HG03280 (cell line): ENCODE data around the gene ANXA11.
"Not testable (repeated sequence)": the region's sequence is repeated elsewhere in the genome, so short reads cannot be mapped to it uniquely, and the experiment has no call there.

Experiments
- ATAC-seq: cut with Tn5 transposase; IDR thresholded peaks from one replicate; pipeline ENCODE4 v1.9.1; 2021; ENCODE audit warnings: mild to moderate bottlenecking, moderate library complexity; ENCODE audit not compliant: unreplicated experiment

Gene ANXA11

DNA sequence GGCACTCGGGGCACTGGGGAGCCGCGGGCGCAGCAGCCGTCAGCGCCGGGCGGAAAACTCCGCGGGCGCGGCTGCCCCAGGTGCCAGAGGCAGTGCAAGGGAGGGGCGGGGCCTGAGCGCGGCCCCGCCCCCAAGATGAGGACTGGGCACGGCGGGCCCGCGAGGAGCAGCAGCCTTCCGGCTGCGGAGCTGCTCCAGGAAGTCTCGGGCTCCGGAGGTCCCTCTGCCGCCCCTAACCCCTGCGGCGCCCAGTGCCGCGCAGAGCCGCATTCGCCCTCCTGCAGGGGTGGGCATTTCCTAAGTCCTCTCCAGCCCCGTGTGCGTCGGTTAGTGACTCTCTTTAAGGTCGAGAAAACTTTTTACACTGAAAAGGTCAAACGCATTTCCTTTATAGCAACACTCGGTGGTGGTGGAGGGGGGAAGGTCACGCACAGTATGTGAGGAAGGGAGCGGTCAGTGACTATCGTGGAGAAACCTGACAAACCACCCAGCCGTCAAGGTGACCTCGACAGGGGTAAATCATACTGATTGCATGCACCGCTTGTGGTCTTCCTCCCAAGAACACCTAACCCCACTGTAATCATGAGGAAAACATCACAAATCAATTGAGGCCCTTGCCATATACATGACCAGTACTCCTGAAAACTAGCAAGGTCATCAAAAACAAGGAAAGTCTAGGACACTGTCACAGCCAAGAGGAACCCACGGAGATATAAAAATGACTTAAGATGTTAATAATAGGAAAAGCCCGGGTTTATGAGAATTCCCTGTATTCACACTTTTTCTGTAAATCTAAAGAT, at the start of gene ANXA11:
Gene ANXA11, minus strand, starts transcription at position 61 of the 800 bp plus-strand sequence. CDS start 32,676 bp downstream, outside the sequence.
- peak; percentile 88 for ATAC-seq

DNA sequence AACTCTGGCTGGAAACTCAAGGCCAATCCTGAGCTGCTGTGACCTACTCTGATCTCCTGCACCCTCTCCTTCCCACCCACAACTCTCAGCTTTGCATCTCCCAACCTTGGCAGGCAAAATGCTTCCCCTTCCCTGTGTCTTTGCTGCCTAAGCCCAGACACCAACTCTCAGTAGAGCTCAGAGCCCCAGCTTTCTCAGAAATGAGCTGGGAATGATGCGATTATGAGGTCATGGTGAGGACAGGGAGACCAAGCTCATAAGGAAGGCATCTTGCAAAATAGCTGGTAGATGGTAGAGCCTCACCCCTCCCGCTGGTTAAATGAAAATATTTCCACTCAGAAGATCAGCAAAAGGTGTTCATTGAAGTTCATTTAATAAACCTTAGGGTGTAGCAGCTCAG, 49.4 kb upstream of the ANXA11 start:
- ATAC-seq = not testable (repeated sequence)

DNA sequence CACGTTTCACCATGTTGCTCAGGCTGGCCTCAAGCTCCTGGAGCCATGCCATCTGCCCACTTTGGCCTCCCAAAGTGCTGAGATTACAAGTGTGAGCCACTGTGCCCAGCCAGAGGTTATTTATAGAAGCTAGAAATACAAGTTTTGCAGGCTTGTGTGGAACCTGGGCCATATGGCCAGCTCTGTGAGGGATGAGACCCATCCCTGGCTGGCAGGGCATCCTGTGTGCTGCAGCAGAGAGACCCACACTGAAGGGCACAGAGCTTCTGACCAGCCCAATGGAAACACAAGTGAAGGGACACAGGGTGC, 48.6 kb upstream of the ANXA11 start:
- ATAC-seq = not testable (repeated sequence)

DNA sequence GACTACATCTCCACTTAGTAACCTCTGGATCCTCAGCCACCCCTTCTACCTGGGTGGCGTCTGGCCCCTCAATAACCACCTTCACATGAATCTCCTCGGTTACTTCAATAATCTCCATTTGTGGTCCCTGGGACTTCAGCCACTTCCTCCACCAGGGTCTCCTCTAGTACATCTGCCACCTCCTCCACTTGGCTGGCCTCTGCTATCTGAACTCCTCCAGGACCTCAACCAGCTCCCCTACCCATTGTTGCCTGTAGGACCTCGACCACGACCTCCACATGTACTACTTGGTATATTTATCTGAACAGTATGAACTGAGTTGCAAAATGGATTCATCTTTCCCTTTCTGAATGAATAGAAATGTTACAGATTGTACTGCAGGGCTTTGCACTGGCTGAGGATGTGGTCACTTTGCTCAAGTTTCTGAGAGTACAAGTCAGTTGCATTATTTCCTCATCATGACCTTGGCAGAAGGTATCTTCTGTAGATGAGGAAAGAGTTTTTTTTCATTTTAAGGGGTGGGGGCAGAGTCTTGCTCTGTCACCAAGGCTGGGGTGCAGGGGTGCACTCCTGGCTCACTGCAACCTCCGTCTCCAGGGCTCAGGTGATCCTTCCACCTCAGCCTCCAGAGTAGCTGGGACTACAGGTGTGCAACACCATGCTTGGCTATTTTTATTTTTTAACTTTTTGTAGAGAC, 48.1 kb upstream of the ANXA11 start:
- ATAC-seq = peak; percentile 64

DNA sequence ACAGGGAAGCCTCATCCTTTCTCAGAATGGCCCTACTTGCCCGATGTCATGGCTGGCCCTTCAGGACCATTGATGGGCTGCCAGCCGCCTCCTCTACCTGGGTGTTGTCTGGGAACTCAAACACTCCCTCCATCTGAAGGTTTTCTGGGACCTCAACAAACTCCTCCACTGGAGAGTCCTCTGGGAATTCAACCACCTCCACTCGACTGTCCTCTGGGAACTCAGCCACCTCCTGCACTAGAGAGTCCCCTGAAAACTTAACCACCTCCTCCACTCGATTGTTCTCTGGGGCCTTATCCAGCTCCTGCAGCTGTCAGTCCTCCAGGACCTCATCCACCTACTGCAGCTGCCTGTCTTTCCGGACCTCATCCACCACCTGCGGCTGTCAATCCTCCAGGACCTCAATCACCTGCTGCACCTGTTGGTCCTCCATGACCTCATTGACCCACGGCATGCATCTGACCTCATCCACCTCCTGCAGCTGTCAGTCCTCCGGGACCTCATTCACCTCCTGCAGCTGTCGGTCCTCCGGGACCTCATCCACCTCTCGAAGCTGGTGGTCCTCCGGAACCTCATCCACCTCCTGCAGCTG, 47.1 kb upstream of the ANXA11 start:
- no peak for ATAC-seq

DNA sequence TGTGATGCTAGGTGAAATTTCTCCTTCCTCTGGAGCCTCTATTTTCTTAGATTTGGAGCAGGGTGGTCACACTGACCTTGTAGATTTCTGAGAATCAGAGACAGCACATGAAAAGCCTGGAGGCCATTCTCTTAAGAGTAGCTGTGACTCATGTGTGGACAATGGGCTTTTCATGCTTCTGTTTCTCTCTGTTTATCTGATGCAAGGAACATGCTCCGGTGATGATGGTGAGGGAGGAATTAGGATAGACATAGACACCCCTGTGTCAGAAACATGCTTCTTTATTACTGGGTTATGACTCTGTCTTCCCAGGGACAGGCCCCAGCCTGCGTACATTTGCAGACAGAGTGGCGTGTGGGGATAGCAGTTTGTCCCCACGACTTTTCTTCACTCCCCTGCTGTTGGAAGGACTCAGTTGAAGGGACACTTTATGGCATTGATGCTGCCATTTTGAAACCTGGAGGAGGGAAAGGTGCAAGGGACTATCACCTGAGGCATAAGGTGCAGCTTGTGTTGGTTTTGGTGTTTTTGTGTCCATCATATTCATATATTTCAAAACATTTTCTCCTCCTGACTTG, 46.5 kb upstream of the ANXA11 start:
- ATAC-seq = not testable (repeated sequence)

DNA sequence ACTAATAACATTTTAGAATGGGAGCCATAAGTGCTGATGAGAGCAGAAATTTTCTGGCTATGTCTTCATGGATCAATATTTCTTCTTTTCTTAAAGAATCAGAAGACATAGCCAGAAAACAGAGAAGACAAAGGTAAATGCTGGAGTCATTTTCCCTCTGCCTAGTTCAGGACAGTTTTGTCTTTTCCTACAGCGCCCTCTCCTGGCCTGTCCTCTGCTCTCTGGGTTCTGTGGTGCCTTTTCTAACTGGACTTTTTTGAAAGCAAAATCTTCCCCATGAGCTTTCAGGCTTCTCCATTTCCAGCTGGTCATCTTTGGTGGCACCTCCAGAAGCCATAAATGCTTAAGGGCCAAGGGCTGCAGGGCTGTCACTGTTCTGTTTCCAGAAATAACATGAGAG, 45.1 kb upstream of the ANXA11 start:
- ATAC-seq = not testable (repeated sequence)

DNA sequence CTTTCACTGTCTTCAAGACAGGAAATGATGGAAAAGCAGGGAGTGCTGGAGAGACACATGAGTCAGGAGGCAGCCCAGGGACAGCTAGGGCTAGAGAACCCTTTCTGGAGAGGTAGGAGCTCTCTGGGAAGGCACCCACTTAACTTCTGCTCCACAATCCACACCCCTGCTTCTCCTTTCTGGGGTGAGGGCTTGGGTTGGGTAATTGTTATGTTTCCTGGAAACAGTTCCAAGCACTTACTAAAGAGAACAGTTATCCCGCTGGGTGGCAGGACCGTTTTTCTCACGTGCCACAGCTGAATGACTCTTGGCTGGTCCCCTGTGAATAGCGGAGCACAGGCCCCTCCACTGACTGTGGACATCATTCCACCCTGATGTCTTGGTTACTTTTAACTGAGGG, 44.6 kb upstream of the ANXA11 start:
- not testable (repeated sequence) for ATAC-seq

DNA sequence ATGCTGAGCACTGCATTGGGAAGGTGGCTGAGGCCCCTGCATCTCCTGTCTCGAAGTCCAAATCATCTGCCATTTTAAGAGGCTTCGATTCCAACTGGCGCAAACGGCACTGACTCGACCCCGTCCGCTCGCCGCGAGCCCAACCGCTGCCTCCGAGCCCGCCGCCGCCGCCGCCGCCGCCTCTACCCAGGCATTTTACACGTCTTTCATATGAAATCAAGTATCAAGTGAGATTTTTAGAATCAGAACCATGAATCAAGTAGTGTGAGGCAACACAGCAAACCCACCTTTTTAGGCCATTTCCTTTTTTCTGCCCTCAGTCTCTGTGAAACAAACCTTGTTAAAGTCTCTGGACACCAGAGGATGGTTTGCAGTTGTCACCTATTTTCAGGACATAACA, 42.3 kb upstream of the ANXA11 start:
- not testable (repeated sequence) for ATAC-seq

DNA sequence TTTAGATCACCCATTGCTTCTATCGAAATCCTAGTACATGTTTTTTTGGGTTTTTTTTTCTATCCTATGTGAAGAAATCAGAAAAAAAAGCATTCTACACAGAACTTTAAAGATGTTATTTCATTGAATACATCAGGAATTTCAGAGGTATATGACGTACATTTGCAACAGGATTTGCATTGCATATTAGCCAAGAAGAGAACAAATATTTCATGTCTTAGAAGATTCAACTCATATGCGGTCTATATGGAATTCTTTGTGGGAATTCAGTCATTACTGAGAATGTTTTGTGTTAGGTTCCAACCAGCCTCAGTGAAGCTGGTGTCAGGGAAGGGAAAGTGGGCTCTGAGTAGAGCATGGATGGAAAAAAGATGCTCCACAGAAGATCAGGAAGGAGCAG, 39.0 kb upstream of the ANXA11 start:
- ATAC-seq = not testable (repeated sequence)

DNA sequence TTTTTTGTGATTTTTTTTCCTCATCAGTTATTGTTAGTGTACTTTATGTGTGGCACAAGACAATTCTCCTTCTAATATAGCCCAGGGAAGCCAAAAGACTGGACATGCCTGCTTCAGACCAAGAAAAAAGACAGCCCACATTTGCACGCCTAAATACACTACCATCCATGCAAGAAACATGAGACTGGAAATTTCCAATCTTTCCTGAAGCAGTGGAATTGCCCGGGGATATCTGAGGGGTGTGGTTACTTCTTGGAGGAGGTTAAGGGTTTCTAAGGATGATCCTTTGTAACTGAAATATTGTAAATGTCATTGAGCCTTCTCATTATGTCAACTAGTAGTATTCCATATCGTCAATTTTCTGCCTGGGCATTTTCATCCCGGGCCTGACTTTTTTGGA, 37.0 kb upstream of the ANXA11 start:
- ATAC-seq = not testable (repeated sequence)

DNA sequence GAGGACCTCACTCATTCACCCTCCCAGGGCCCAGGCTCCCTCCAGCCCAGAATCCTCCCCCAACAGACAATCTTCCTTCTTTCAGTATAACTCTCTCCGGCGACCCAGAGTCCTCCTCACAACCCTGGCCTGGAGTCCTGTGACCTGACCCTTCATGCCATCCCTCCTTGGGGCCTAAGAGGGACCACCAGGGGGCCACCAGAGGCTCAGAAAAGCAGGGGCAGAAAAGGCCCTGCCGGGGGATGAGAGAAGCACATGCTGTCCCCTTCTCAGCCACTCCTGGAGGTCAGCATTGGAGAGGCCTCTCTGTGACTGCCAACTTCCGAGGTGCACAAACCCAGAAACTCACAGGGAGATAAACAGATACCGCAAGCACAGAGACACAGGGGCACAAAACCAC, 31.1 kb upstream of the ANXA11 start:
- ATAC-seq = not testable (repeated sequence)

DNA sequence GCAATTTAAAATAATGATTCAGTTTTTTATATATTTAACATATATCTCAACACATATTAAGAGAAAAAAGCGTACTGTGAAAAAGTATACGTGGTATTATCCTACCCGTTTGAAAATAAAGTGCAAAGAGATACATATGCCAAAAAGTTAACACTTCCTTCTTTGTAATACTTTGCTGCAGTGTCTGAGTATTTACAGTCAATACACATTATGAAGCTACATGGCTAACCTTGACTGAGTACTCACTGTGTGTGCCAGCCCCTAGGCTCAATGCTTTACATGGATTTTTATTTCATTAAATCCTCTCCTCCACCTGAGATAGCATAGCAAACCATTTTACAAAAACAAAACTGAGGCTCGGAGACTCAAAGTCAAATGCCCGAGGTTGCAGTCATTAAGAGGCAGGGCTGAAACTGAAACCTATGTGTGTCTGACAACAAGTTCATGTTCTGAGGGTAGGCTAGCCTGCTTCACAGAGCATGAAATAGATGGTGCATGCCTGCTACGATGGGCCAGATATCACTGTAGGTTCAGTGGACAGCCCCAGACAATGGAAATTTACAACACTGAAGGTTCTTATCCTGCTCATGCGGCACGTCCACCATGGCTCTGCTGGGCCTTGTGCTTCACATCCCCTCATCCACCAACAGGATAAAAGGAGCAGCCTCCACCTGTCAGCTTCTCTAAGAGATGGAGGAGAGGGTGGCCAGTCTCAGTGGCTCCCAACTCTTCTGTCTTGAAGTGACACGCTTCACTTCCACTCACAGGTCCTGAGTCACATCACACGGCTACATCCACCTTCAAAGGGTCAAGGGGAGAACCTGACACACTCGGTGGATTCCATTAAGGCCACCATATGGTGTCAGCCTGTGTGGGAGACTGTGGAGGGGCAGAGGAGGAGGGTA, 29.2 kb upstream of the ANXA11 start:
- peak; percentile 100 for ATAC-seq

DNA sequence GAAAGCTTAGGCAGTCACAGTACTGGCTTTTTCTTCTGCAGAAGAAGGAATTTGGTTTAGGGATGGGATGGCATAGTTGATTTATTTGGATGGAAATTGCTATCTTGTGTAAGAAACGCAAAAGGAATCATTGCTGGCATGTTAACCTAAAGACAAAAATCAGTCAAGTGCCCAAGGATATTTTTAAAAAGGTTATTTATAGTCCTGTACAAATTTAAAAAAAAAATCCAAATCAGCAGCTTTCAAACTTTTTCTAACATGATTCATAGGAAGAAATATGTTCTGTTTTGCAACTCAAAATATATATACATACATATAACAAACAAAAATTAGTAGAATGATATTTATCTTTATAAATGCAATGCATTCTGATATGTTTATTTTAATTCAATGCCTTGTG, 28.5 kb upstream of the ANXA11 start:
- not testable (repeated sequence) for ATAC-seq

DNA sequence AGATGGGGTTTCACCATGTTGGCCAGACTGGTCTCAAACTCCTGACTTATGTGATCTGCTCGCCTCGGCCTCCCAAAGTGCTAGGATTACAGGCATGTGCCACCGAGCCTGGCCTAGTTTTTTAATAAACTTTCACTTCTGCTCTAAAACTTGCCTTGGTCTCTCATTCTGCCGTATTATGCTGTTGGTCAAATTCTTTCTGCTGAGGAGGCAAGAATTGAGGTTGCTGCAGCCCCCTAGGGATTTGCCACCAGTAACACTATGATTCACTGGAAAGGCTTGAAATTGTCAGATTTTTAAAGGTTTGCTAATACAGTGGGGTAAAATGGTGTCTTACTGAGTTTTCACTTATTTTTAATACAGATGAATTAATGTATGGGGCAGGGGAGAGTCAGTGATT, 21.4 kb upstream of the ANXA11 start:
- not testable (repeated sequence) for ATAC-seq

DNA sequence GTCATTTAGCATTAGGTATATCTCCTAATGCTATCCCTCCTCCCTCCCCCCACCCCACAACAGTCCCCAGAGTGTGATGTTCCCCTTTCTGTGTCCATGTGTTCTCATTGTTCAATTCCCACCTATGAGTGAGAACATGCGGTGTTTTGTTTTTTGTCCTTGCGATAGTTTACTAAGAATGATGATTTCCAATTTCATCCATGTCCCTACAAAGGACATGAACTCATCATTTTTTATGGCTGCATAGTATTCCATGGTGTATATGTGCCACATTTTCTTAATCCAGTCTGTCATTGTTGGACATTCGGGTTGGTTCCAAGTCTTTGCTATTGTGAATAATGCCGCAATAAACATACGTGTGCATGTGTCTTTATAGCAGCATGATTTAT, 17.7 kb upstream of the ANXA11 start:
- ATAC-seq = not testable (repeated sequence)

DNA sequence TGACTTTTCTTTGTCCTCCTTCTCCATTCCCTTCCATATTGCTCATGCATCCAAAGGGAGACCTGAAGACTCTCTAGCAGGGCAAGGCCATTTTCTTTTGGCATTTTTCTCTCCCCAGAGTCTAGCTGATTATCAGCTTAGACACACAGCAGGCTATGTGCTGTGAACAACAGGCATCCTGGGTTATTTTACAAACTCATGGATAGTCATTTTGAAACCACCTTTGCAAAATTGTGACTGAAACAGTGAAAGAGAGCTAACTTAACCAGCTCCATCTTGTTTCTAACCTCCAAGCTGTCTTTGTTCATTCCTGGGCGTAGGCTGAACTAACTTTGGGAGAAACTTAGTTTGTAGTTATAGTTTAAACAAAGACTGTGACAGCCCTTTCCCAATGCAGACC, 13.5 kb upstream of the ANXA11 start:
- ATAC-seq = not testable (repeated sequence)

DNA sequence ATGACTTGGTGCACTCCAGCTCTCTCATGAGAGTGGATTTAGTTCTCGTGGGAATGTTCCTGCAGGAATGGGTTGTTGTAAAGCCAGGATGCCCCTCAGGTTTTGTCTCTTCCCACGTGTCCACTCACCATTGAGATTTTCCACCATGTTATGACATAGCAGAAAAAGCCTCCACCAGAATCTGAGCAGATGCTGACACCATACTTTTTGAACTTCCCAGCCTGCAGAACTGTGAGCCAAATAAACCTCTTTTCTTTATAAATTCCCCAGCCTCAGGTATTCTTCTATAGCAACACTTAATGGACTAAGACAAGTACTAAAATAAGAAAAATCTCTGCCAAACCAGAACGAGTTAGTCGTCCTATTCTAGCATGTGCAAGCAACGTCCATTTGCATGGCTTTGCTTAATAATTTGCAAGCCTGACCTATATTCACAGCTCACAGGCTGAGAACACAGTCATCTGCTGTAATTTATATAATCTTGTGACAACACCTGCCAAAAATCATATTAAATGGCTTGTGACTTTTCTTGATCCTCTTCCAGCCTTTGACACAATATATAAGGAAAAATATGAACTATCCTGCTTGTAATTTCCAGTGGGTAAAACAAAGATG, 9.1 kb upstream of the ANXA11 start:
- not testable (repeated sequence) for ATAC-seq

DNA sequence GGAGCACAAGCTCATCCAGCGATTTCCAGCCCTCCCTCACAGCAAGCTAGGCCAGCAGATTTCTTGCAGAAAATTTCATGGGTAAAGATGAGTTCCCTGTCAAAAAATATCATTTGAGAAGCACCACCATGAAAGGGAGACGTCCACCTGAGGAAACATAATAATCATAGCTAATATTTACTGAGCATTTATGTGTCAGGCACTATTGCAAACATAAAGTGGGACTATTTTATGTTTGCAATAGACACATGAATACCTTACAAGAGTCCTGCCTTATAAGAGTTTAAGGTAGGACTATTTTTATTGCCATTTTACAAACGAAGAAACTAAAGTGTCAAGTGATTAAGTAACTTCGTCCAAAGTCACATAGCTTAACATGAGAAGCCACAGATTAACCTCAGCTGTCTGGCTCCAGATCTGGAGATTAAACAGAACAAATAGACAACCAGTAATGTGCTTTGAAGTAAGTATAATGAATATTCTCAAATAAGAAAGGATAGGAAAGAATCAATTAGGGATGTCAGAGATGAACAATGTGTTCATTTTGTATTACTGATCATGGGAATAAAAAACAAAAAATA, 7.3 kb upstream of the ANXA11 start:
- not testable (repeated sequence) for ATAC-seq

DNA sequence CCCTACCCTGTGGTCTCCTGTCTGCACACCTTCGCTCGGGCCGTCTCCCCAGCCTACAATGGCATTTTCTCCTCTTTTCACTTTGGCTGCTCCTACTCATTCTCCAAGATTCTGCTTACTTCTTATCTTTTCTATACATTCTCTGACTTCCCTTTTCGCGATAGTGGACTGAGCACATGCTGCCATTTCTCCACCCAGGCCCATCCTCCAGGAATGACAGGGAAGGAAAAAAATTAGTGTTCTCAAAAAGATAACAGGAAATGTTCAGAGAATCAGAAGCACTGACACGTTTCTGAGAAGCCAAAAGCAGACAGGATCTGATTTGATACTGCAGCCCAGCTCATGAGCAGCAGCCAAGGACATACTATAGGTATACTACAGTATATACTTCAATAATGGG, 6.4 kb upstream of the ANXA11 start:
- no peak for ATAC-seq
